OCI-LY1 (cell line): ENCODE results near the gene DNAJC7.
A peak's percentile ranks its signal among the peaks of the same experiment; 100 is the strongest.

ENCODE experiments used
- H2AFZ ChIP-seq: fragments of 200-600 bp; sonication (generic), shearing (Covaris generic); 2 replicates; pipeline ENCODE4 v1.6.0; 2014; ENCODE audit warnings: antibody characterized with exemption, mild to moderate bottlenecking, low read length
- H3F3A ChIP-seq: fragments of 200-600 bp; sonication (generic), shearing (Covaris generic); 2 replicates; pipeline ENCODE4 v1.6.0; 2014; ENCODE audit warnings: mild to moderate bottlenecking, antibody characterized with exemption, low read length, moderate library complexity; ENCODE audit not compliant: insufficient read depth
- H3K27ac ChIP-seq: fragments of 200-600 bp; sonication (generic); 2 replicates; pipeline ENCODE4 v1.5.1; 2014; ENCODE audit warnings: low read length, mixed run types, mild to moderate bottlenecking, low read depth; ENCODE audit not compliant: poor library complexity, severe bottlenecking
- H3K27me3 ChIP-seq: fragments of 200-600 bp; sonication (generic); 2 replicates; pipeline ENCODE4 v1.6.0; 2014; ENCODE audit warnings: antibody characterized with exemption, mild to moderate bottlenecking, low read length, moderate library complexity; ENCODE audit not compliant: insufficient read depth
- H3K36me3 ChIP-seq: fragments of 200-600 bp; sonication (generic); 2 replicates; pipeline ENCODE4 v1.6.1; 2014; ENCODE audit warnings: mild to moderate bottlenecking, antibody characterized with exemption, low read length, moderate library complexity, mixed read lengths; ENCODE audit not compliant: insufficient read depth
- H3K4me1 ChIP-seq: fragments of 200-600 bp; sonication (generic); 2 replicates; pipeline ENCODE4 v1.5.1; 2014; ENCODE audit warnings: mild to moderate bottlenecking, low read length, moderate library complexity; ENCODE audit not compliant: insufficient read depth, severe bottlenecking
- H3K4me2 ChIP-seq: fragments of 200-600 bp; sonication (generic), shearing (Covaris generic); 2 replicates; pipeline ENCODE4 v1.6.1; 2014; ENCODE audit warnings: low read length
- H3K4me3 ChIP-seq: fragments of 200-600 bp; sonication (generic); 2 replicates; pipeline ENCODE4 v1.5.1; 2014; ENCODE audit warnings: low read length, low read depth, mild to moderate bottlenecking, mixed read lengths; ENCODE audit not compliant: poor library complexity, severe bottlenecking
- H3K79me2 ChIP-seq: fragments of 200-600 bp; shearing (Covaris generic); 2 replicates; pipeline ENCODE4 v1.6.1; 2016; ENCODE audit warnings: mixed run types, low read length, mixed read lengths; ENCODE audit not compliant: insufficient read depth
- H3K9ac ChIP-seq: fragments of 200-600 bp; sonication (generic), shearing (Covaris generic); 2 replicates; pipeline ENCODE4 v1.6.1; 2014; ENCODE audit warnings: mild to moderate bottlenecking, low read length, mixed read lengths
- H3K9me2 ChIP-seq: fragments of 200-600 bp; sonication (generic), shearing (Covaris generic); 2 replicates; pipeline ENCODE4 v1.6.1; 2014; ENCODE audit warnings: low read depth, mild to moderate bottlenecking, low read length, mixed read lengths
- H3K9me3 ChIP-seq: fragments of 200-600 bp; shearing (Covaris generic); 2 replicates; pipeline ENCODE4 v1.6.1; 2014; ENCODE audit warnings: low read length, mixed read lengths
- H4K20me1 ChIP-seq: fragments of 200-600 bp; sonication (generic), shearing (Covaris generic); 2 replicates; pipeline ENCODE4 v1.6.0; 2016; ENCODE audit warnings: mild to moderate bottlenecking, low read length; ENCODE audit not compliant: insufficient read depth
- EZH2 ChIP-seq: fragments of 200-600 bp; sonication (generic), shearing (Covaris generic); IDR thresholded peaks from 2 replicates; pipeline ENCODE4 v1.8.0; 2017; ENCODE audit warnings: borderline replicate concordance, mixed run types, mild to moderate bottlenecking, antibody characterized with exemption, low read length, moderate library complexity, mixed read lengths
- TF ChIP-seq, protein P1 (sequence below): fragments of 200-600 bp; sonication (generic), shearing (Covaris generic); IDR thresholded peaks from 2 replicates; pipeline ENCODE4 v1.5.1; 2017; ENCODE audit warnings: mild to moderate bottlenecking, antibody characterized with exemption, low read length, moderate library complexity, mixed read lengths

DNAJC7 gene

DNA sequence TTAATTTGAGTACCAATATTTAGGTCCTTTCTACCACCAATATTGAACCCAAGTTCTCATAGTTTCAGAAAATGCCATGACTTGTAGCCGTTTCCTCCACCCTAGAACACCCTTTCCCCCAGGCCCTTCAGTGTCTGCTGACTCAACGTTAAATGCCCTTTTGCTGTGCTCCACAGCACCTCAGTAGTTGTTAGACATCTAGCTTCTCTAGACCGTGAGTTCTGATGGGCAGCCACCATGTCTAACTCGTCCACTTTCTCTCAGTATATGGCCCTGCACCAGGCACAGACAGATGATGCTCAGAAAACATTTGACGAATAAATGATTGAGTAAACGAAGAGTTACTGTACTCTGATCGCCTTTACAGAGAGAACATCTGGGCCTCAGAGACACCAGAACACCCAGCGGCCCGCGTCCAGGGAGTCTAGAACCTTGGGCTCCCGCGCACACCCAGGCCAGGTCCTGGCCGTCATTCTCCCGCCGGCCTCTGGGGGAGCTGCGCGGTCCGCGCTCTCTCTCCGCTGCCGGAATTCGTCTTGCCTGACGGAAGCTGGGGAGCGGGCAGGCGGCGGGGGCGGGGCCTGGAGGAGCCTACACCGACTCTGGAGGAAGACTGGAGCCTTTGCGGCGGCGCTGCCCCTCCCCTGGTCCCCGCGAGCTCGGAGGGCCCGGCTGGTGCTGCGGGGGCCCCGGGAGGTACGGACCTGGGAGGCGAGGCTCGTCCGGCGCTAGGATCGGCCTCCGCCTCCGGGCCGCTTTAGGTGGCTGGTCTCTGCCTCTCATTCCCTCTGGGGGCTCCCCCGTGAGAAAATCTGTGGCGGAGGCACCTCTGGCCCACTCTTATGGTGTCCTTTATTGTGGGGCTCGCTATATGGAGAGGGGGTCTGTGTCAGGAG is 2.5 kb upstream of the DNAJC7 start, which contains the start of gene NKIRAS2:
NKIRAS2 (plus strand) TSS at position 582 of the 896 bp plus-strand sequence. CDS start 1,488 bp downstream, outside the sequence.
- peak within 1 kb of the TSS; percentile 86 for H3K4me3 ChIP-seq
- no peaks in the 10 kb centered on the region for H3F3A ChIP-seq
- no peaks in the 10 kb centered on the region for H3K9me3 ChIP-seq
- TF ChIP-seq, protein P1, sequence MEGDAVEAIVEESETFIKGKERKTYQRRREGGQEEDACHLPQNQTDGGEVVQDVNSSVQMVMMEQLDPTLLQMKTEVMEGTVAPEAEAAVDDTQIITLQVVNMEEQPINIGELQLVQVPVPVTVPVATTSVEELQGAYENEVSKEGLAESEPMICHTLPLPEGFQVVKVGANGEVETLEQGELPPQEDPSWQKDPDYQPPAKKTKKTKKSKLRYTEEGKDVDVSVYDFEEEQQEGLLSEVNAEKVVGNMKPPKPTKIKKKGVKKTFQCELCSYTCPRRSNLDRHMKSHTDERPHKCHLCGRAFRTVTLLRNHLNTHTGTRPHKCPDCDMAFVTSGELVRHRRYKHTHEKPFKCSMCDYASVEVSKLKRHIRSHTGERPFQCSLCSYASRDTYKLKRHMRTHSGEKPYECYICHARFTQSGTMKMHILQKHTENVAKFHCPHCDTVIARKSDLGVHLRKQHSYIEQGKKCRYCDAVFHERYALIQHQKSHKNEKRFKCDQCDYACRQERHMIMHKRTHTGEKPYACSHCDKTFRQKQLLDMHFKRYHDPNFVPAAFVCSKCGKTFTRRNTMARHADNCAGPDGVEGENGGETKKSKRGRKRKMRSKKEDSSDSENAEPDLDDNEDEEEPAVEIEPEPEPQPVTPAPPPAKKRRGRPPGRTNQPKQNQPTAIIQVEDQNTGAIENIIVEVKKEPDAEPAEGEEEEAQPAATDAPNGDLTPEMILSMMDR, result peak; percentile 91
- TF ChIP-seq EZH2, result no peak
- no peaks in the 10 kb centered on the region for H4K20me1 ChIP-seq
- peak within 1 kb of the TSS; percentile 82 for H2AFZ ChIP-seq
- H3K4me2 ChIP-seq, result peak within 1 kb of the TSS; percentile 71
- H3K27ac ChIP-seq, result no peak within 1 kb of the TSS
- no peaks in the 10 kb centered on the region for H3K9me2 ChIP-seq
- H3K36me3 ChIP-seq, result peaks cover 35% of the 10 kb centered on the region
- peaks cover 26% of the 10 kb centered on the region for H3K79me2 ChIP-seq
- H3K4me1 ChIP-seq, result peaks cover 48% of the 10 kb centered on the region
- no peaks in the 10 kb centered on the region for H3K27me3 ChIP-seq
- H3K9ac ChIP-seq, result peak within 1 kb of the TSS; percentile 93

- no peak overlapping the region for H3K27ac ChIP-seq
- H3K9ac ChIP-seq, result no peak overlapping the region
- TF ChIP-seq EZH2, result no peak
- TF ChIP-seq, protein P1, result no peak
- H3K27me3 ChIP-seq, result no peaks in the 10 kb centered on the region
- H3K4me3 ChIP-seq, result no peak overlapping the region
- H3K4me1 ChIP-seq, result peaks cover 42% of the 10 kb centered on the region
- H3K4me2 ChIP-seq, result no peak overlapping the region
- no peaks in the 10 kb centered on the region for H3F3A ChIP-seq
- peaks cover 31% of the 10 kb centered on the region for H3K36me3 ChIP-seq
- no peaks in the 10 kb centered on the region for H4K20me1 ChIP-seq
- no peak overlapping the region for H2AFZ ChIP-seq
- H3K9me3 ChIP-seq, result no peaks in the 10 kb centered on the region
- H3K9me2 ChIP-seq, result no peaks in the 10 kb centered on the region
- peaks cover 33% of the 10 kb centered on the region for H3K79me2 ChIP-seq
Measured at GRCh38 chr17:42018988-42019387, 1.7 kb upstream of the DNAJC7 start.

DNA sequence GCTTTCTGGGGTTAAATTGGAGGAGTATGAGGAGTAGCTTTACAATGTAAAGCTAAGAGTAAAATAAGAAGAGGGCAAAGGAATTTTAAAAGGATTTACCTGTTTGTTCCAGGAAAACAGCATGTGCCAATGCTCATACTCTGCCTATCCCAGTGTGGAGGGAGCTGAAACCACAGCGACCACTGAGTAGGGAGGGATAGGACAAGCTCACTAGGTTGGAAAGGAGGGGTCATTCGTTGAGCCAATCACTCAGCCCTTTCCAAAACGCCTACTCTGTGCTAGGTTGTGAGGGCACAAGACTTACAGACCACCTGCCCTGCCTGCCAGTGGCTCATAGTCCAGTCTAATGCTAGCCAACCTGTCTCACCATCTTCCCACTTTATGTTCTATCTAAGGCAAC is 1.1 kb upstream of the DNAJC7 start:
- H3K27ac ChIP-seq, result no peak overlapping the region
- peaks cover 25% of the 10 kb centered on the region; the same call in 1 of the 2 replicates for H3K36me3 ChIP-seq
- H3K9ac ChIP-seq, result peak overlapping the region; percentile 94
- H3K27me3 ChIP-seq, result no peaks in the 10 kb centered on the region
- H3K4me3 ChIP-seq, result peak overlapping the region; percentile 93
- no peak overlapping the region for H2AFZ ChIP-seq
- peak overlapping the region; percentile 90 for H3K4me2 ChIP-seq
- no peaks in the 10 kb centered on the region for H3K9me2 ChIP-seq
- H4K20me1 ChIP-seq, result no peaks in the 10 kb centered on the region
- H3F3A ChIP-seq, result no peaks in the 10 kb centered on the region
- H3K4me1 ChIP-seq, result peaks cover 45% of the 10 kb centered on the region
- H3K79me2 ChIP-seq, result peaks cover 40% of the 10 kb centered on the region
- TF ChIP-seq, protein P1, result no peak
- TF ChIP-seq EZH2, result no peak
- H3K9me3 ChIP-seq, result no peaks in the 10 kb centered on the region
